CD4-positive, alpha-beta T cell treated with Interleukin-1 beta for 1 hour (primary cell): Measurements from ENCODE around the gene HCRTR1.

Experiments
- DNase-seq, 2 donors: peaks; one replicate each; pipeline ENCODE4 v3.0.0-alpha.2; 2020 to 2022

The HCRTR1 gene

DNA sequence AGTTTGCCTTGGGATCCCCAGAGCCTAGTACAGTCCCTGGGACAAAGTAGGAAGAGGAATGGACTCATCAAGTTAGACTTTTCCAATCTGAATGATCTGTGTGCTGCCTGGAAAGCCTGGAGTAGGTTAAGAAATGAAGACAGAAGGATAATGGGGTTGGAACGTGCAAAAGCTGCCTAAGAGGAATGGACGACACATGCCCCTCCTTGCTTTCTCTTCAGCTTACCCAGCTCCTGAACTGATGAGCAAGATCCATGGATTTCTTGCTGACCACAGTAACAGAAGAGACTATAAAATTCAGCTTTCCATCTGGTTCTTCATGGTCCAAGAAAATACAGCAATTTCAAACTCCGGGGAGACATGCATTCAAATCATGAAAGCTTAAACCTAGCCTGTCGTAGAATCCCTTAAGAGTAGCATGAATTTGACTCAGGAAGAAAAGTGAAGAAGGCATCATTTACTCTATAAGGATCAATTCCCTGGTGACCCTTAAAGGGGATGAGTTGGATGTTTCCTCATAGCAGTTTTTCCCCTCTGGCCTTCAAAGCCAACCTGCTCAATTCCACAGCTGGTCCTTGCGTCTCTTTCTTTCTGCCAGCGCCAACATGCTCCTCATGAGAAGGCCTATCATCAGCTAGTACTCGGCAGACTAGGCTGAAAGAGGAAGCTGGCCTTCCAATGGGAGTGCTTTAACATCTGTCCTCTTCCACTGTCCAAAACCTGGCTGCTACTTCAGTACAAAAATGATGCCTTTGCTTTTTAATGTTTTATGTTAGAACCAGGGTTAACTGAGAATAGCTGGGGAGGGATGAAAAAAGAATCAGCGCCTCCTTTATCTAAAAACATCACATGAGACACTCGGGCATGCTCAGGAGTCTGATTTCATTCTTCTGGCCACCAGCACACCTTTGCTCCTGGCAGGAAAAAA is 32.9 kb downstream of the HCRTR1 start:
- no peak for DNase-seq

DNA sequence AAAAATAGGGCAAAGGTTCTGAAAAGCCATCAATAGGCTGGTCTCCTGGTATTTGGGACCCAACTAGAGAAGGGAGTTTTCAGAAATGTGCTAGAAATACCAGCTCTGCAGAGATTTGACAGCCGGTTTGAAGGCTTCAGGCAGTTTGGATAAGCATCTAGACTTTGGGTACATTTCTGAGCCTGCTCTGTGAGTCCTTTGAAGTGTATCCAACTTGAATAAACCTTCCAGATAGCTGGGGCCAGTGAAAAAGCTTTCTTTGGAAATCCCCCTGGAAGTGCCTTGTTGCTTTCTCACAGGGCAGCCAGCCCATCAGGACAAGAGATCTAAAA is 33.6 kb downstream of the HCRTR1 start:
- DNase-seq = no peak

DNA sequence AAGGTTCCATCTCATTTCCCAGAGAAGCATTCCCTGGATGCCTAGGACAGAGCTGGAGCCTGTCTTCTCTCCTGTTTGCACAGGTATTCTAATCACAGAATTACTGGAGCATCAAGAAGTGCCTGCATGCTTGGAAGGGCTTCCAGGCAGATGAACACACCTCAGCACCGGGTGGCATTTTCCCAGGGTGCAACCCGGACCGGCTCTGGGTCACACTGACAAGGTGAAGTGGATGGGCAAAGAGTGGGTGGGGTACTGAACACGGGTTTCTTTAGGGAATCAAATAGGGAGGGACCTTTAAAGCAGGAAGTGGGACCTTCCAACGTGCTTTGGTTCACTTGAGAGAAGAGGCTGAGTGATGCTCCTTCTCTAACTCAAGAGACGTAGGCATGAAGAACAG is 34.3 kb downstream of the HCRTR1 start:
- no peak for DNase-seq

DNA sequence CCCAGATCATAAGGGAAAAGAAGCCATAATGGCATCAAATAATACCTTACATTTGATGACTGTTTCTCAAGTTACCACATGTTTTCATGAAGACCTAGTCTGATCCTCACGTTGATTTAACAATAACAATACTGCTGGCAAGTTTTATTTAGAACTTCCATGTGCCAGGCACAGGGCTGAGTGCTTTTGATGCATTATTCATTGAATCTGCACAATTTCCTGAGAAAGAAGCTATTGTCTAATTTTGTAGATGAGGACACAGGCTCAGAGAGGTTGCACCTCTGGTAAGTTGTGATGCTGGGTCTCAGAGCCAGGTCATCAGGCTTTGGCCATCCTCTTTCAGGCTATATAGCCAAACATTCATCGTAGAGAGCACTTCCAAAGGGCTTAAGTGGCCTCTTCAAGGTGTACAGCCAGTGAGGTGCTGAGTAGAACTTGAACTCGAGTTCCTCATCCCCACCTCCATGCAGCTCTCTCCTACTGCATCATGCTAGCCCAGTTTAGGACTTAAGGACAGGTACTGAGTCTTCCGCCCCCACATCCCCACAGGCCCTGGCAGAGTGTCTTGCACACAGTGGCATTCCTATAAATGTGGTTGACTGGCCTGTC is 35.5 kb downstream of the HCRTR1 start:
- no peak for DNase-seq

DNA sequence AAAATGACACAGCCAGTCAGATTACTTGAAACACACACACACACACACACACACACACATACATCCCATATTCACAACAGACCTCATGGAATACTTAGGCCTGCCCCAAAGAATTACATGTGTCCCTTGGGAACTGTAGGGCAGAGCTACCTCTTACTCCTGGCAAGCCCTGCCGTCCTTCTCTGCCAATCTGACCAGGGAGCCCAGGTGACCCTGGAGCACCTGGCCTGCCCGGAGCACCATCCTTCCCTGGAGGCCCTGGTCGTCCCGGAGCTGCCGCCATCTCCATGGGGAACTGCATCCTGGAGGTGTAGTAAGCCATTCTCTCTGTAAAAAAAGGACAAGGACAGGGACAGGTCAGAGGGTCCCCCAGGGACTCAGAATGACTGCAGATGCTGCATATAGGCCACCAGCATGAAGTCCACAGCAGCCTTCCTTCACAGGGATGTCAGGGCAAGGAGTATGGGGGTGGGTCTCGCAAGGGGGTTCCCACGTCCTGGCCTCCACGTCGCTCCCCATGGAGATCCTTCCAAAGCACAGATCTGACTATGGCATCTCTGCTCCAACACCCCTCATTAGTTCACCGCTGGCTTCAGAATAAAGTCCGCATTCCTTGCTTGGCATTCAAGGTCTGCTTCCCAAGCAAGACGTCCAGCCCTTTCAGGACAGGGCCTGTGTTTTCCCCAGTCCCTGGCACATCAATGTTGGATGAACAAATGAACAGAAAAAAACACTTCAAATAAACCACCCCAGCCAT is 36.4 kb downstream of the HCRTR1 start:
- no peak for DNase-seq

DNA sequence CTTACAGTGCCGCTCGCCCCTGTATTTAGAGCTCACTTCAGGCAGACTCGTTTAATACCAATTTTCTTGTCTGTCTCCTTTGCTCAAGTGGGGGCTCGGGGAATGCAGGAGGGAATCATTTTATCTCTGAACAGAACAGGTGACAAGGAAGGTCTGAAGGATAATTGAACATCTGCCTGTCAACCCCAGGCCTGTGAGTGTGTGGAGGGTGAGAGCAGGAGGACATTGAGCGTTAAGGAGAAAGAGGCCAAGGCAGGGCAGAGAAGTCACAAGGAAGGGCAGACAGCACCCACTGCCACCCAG is 36.9 kb downstream of the HCRTR1 start:
- no peak for DNase-seq

DNA sequence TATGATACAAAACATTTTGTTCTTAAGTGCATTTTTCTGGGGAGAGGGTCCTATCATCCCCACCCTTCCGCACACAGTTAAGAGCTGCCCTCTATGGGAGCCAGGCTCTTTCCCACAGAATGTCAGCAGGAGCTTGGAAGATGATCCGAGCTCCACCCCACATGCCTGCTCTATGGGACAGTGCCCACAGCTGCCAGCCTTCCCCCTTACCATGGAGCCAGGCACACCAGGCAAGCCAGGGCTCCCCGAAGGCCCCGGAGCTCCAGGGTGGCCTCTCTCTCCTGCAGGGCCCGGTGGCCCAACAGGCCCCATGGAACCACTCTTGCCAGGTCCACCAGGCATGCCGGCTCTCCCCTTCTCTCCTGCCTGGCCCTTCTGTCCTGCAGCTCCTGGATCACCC is 37.6 kb downstream of the HCRTR1 start:
- no peak for DNase-seq

DNA sequence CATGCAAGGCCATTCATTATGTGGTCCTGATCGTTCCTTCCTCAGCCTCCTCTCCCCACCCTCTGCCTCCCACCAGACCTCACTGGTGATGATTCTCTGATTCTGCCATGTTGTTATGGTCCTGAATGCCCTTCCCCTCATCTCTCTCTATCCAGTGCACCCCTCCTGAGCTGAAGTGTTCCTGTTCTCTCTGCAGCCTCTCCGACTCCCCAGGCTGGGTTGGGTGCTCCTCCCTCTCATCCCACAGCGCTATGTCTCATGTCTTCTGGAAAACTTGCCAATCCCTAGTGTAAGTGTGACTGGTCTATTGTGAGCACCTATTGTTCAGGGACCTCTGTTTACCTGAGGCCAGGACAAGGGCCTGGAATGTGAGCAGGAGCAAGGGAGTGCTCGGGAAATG is 38.3 kb downstream of the HCRTR1 start:
- no peak for DNase-seq

DNA sequence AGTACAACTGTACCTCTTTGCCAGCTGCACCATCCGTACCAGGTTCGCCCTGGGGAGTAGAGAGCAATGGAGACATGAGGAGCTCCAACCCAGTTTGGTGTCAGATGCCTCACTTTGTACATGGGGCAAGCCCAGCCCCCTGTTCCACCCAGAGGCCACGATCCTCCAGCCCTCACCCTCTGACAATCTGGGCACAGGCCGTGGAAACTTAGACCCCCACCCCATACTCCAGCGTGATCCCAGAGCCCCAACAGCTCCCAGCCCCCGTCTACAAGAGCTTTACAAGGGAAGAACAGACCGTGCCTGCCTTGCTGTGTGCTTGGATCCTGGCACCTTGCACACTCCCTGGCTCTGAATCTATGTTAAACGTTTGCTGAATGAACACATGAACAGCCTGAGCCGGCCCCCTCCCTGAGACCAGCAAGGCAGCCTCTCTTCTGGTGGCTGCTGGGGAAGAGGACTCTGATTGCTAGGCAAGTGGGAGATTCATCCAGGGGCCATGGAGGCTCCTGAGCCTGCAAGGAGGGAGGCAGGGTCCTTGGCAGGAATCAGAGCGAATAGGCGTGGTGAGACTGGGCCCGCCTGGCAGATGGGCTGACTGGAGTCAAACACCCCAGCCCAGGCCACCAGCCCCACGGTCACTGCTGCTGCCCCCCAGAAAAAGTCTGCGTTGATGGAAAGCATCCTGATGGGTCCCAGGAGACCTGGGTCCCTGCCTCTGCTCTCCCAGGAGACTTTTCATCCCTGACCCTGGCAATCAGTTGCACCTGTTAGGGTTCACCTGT is 39.7 kb downstream of the HCRTR1 start:
- DNase-seq = no peak

DNA sequence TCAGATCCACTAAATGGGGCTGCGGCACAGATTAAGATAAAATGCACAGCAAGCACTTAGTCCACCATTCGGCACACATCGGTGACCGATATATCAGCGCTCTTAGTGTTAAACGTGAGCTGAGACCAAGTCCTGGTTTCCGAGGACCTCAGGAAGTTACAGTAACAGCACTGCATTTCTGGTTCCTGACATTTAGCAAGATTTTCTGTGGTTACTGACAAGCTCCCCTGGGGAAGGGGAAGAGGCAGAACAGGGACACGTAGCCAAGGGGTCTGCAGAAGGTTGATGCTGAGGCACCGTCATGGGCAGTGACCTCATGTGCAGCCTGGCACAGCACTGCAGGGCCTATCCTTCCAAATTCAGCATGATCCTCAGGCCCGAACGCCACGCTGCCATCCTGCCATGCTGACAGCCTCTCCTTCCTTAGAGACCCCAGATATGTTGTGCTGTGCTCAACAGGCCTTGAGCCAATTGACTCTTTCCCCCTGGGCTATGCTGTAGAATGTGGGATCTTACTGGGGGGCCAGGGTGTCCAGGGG is 40.6 kb downstream of the HCRTR1 start:
- DNase-seq = no peak

DNA sequence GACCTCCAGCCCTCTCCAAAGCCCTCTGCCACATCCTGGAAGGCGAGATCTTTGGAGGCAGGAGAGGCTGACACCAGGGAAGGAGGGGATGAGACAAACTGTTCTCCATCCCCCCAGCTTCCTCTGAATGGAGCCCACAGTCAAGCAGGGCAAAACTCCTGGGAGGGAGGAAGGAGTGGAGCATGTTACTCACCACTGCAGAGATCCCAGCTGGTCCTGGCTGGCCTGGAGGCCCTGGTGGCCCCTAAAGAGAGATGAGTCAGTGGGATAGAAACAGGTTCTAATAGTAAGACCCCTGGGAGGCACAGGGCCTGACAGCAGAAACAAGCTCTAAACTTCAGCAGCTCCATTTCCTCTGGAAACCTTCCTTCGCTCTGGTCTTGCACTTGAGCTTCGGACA is 41.2 kb downstream of the HCRTR1 start:
- DNase-seq = no peak

DNA sequence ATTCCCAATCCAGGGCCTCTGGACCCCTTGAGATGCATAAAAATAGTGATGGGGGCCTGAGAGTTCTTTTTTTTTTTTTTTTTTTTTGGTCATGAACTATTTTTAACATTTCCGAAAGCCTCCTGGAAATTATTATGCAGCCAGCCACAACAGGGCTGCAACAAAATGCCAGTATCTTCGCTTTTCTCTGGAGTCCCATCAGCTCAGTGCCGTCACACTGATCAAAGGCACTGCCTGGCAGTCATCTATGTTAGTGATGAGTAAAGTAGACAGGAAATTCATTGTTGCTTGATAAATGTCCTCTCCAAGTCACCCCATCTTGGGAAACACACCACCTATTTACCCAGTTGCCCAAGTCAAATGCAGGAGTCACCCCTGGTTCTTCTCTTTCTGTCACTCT is 42.4 kb downstream of the HCRTR1 start:
- DNase-seq = no peak

DNA sequence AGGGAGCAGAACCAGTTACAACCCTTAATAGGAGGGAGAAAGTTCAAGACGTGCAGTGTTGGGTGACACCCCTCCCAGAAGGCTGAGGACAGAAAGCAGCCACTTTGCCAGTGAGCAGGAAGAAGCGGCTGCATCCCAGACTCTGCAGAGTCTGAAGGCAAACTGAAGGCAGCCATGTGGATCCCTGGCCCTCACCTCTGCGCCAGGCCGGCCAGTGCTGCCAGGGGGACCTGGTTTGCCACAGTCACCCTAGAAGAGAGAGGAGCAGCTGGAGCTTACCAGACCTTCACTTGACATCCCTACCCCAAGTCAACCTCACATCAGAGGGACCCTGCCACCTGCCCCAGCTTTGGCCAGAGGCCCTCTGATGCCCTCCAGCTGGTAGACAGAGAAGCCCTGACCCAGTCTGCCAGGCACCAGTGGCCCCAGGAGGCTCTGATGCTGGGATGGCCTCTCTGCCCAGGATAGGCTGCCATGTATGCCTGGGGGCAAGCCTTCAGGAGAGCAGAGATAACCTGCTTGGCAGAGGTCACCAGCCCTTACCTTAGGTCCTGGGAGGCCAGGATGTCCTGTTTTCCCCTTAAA is 43.5 kb downstream of the HCRTR1 start:
- no peak for DNase-seq

DNA sequence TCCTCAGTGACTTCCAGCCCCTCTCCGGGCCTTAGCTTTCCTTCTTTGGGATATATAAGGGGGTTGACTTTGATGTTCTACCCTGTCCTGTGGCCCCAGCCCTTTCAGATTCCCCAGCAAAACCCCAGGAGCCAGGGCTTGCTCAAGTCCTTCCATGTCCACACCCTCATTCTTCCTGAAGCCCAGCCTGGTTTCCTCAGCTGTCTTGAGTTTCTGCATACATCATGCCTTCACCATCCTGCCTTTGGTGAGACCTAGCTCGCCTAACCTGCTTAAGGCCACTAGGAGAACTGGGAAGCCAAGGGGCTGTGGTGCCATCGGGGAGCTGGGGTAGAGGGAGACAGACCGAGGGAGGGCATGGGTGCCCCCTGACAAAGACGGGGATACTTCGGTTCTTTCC is 44.4 kb downstream of the HCRTR1 start:
- no peak for DNase-seq

DNA sequence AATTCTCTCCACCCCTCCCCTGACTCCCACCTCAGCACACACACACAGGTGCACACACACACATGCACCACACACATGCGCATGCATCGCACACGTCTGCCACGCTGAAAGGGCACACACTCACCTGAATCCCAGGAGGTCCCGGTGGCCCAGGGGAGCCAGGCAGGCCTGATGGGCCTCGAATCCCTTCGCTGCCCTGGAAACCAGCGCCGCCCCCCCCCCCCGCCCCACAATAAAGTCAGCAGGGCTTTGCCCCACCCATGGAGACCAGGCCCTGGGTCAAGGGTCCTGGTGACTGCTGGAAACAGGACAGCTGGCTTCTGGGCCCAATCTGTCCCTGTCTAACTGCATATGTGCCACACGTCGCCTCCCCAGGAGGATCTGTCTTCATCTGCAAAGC is 45.0 kb downstream of the HCRTR1 start:
- no peak for DNase-seq

DNA sequence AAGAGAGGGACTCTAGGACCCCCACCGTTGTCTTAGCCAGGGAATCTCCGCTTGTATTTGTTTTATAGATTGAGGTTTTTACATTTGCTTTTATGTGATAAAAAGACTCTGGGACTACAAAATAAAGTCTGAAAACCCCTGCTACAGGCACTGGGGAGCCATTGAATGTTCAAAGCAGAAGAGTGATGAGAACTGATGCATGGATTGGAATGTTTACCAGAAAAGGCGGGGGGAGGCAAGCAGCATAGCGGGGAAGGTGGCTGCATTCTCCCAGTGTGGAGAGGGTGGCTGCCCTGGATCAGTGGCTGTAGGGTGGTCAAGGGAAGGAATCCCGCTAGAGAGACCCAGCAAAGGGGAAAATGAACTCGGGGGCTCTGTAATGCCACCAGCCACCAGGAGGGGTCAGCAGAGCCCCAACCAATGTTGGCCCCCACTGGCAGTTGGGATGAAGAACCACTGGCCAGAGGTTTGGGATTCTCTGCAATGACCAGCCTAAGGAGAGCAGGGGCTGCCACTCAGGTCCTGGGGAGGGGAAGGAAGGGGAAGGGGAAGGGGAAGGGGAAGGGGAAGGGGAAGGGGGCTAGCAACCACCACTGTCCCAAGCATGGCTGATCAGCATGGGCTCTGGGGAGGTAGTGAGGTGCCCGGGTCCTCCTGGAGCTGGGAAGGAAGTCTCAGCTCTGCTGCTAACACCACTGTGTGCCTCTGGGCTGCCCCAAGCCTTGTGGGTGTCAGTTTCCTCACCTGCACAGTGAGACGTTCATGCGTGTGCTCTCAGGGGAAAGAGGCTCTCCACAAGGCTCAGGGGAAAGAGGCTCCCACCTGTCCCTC is 46.3 kb downstream of the HCRTR1 start:
- peak; percentile 44 to 56 for DNase-seq

DNA sequence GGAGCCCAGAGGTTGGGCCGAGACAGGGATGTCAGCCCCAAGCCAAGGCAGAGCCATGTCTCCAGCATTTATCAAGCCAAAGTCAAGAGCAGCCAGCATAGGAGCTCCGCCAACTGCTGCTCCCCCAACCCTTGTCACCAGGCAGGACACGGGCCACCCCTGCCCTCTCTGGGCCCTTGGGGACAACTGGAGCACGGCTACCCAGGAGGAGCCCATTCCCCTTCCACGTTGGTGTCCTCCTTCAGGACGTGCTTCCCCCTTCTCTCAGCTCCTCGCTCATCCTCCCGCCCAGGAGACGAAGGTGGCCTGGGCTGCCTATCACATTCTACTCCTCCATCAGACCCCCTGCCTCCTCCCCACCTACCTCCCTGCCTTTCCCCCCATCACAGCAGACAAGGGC is 47.0 kb downstream of the HCRTR1 start:
- no peak for DNase-seq

DNA sequence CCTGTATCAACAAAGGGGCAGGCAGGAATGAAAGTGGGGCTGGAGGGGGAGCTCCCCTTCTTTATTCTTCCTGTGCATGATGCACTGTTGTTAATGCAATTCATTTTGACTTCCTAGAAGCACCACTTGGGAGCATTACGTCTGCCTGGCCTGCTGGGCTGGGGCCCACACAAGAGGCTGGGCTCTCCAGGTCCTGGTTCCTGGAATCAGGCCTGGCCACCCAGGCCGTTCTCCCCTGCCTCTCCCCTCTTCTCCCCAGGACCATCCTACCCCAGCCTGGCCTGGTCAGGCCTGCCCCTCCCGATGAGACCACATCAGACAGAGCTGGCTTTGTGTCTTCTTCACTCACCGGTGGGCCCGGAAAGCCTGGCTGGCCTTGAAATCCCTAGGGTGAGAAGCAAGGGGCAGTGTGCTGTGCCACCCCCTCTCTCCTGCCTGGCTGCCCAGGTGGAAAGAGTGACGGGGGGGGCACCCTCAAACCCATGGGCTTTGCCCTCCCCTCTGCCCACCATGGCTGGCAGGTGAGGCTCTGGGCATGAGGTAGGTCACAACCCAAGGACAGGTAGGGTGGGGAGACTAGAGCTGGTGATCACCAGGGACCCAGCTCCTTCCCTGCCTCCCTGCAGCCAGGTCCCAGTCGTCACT is 47.9 kb downstream of the HCRTR1 start:
- DNase-seq = no peak

DNA sequence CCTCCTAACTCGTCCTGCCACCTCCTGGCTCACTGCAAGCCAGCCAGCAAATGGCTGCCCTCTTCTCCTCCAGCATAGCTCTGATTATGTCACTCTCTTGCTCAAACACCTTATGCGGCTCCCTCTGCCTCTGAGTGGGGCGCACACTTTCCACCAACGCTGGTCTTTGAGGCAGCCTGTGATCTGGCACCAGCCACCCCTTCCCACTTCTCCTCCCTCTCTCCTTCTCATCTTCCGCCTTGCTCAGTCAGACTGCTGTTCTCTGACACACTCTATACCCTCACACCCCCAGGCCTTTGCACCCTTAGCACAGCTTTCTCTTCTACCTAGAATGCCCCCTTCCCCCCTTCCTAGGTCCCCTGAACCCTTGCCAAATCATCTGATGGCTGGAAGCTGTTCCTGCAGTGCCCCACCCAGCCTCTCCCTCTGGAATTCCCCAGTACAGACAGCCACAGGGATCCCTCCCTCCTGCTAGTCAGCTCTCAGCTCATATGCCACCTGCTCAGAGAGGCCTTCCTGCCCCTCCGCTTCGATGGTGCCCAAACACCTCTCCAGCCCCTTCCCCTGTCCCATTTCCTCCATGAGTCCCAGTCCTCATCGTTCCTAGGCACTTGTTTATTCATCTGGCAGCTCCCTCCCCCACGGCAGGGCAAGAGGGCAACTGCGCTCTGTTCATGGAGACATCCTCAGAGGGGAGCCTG is 48.9 kb downstream of the HCRTR1 start:
- DNase-seq = no peak

DNA sequence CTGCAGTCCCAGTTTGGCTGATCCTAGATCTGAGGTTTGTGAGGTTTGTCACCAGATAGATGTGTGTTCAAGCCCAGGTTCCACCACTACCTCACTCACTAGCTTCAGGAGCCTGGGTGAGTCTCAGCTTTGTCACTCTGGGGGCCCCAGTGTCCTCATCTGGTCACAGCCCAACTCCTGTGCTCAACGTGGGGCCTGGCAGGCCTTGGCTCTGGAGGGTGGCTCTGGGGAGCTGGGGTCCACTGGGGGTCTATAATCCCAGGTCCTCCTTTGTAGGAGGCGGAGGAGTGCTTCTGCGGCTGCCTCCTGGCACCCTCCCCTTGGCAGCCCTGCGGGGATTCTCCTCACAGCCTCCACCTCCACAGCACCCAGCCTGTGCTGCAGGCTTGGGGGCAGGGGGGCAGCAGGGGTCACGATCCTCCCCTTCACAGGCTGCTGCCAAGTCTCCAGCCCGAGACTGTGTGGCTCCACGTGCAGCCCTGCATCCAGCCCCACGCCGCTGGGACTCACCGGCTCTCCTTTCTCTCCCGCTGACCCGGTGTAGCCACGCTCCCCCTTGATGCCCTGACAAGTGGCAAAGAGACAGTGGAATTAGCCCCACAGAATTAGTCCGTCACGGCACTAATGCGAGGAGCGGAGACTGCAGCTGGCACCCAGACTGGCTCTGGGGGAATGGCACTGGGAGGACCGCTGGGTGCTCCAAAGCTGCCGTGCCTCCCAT is 49.7 kb downstream of the HCRTR1 start:
- DNase-seq = no peak
